Fibroblast of the aortic adventitia (primary cell): Measurements from ENCODE around the gene MBD5. TPM values are rescaled to one million over a fixed set of nuclear protein-coding genes. Genes with fewer than 3 reads are reported as not detected.

Source experiments
- DNase-seq: peaks from one replicate; pipeline ENCODE4 v3.0.0-alpha.2; 2010; ENCODE audit warnings: low read depth
- H3K4me3 ChIP-seq: 2 replicates; pipeline ENCODE4 v1.5.1; 2011; ENCODE audit warnings: low read depth, mild to moderate bottlenecking, control low read depth, low read length, moderate library complexity
- total RNA-seq: library from RNA; depleted of rRNA; stranded (reverse); fragments of >200 nt; gene quantifications from 2 replicates; pipeline ENCODE4 v1.2.3, GENCODE V29; 2012; ENCODE audit warnings: low replicate concordance
- TF ChIP-seq, protein P1 (sequence below): IDR thresholded peaks from 2 replicates; pipeline ENCODE4 v1.5.1; 2011; ENCODE audit warnings: mild to moderate bottlenecking, low read length, control low read depth, inconsistent platforms; ENCODE audit not compliant: insufficient read depth

The MBD5 gene
- total RNA-seq, 1 donor = 41.4 TPM

DNA sequence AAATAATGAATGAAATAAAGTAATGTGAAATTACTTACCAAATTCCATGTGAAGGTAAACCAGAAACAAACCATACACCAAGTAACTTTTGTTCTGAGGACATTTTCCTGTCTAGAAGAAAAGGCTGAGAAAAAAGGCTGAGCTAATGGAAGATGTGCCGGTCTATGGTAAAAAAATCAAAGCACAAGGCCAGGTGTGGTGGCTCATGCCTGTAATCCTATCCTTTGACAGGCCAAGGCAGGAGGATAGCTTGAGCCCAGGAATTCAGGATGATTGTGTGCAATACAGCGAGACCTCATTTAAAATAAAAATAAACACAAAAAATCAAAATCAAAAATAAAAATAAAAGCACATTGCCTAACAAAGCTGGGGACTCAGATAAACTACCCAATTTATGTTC, 7.0 kb upstream of the MBD5 start:
- no peak overlapping the region for H3K4me3 ChIP-seq
- DNase-seq = no peak
- TF ChIP-seq, protein P1, sequence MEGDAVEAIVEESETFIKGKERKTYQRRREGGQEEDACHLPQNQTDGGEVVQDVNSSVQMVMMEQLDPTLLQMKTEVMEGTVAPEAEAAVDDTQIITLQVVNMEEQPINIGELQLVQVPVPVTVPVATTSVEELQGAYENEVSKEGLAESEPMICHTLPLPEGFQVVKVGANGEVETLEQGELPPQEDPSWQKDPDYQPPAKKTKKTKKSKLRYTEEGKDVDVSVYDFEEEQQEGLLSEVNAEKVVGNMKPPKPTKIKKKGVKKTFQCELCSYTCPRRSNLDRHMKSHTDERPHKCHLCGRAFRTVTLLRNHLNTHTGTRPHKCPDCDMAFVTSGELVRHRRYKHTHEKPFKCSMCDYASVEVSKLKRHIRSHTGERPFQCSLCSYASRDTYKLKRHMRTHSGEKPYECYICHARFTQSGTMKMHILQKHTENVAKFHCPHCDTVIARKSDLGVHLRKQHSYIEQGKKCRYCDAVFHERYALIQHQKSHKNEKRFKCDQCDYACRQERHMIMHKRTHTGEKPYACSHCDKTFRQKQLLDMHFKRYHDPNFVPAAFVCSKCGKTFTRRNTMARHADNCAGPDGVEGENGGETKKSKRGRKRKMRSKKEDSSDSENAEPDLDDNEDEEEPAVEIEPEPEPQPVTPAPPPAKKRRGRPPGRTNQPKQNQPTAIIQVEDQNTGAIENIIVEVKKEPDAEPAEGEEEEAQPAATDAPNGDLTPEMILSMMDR = no peak

- TF ChIP-seq, protein P1 = no peak
- no peak overlapping the region for H3K4me3 ChIP-seq
- no peak for DNase-seq
These were observed 6.3 kb upstream of the MBD5 start for GRCh38 chr2:148014616-148015015.

DNA sequence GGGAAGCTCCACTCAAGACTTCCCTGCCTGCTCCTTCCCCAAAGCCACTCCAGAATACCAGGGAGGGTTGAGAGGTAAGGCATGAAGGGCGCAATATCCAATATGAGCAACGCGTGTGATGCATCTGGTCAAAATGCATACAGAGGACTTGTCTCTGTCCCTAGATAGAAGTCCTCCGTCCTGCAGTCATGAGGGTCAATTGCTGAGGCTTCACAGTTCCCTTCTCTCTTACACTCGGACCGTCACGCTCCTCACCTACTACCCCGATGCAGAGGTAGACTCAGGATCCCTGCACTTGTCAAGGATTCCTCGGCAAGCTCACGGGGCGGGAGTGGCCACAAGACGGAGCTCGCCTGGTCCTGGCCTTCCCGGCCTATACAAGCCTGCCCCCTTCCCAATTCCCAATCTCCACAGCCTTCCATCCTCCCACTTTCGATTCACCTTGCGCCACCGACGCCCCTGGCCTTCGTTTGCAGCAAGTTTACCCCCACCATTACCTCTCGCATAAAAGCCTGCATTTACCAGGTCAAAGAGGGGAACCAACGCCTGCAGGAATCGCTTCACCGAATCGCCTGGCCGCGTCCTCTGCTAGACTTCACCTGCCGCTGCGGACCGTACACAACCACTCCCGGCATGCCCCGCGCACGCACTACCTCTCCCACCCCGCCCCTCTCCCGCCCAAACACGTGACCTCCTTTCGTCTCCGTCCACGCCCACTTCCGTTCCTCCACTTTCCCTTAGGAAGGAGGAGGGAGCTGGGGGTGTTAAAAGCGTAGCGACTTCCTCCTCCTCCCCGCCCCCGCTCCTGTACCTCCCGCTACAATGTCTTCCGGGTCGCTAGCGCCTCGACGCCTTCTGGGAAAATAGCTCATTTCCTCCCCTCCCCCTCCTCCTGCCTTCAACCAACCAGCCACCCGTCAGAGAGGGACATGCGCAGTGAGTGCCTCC, 506 bp upstream of the MBD5 start, which contains the start of gene ORC4:
TSS of gene ORC4 (minus strand) at position 627 of the 948 bp plus-strand sequence. CDS start 44,779 bp downstream, outside the sequence.
- peak within 1 kb of the TSS; percentile 89 for H3K4me3 ChIP-seq
- TF ChIP-seq, protein P1 = peak; percentile 53
- DNase-seq = peak; percentile 99

- H3K4me3 ChIP-seq = peak overlapping the region; percentile 89
- TF ChIP-seq, protein P1 = no peak
- DNase-seq = peak; percentile 9
These were observed 995 bp downstream of the MBD5 start for GRCh38 chr2:148021886-148022285.

DNA sequence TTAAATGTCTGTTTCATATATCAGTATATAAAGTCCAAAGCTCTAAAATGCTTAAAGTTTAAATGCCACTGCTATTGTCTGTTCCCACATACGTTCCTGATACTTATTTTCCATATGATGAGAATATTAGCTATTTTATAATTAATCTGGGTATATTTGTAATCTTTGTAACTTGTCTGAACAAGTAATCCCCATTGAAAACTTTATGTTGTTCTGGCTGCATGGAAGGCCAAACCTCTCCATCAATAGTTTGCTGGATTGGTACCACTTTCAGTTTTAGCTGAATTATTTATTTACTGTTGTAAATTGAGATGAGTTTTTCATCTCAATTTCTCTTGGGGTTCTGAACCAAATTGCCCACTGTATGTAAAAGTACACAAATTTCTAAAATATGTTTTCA, 1.5 kb downstream of the MBD5 start:
- peak overlapping the region; percentile 89 for H3K4me3 ChIP-seq
- DNase-seq = peak; percentile 19
- TF ChIP-seq, protein P1 = no peak

DNA sequence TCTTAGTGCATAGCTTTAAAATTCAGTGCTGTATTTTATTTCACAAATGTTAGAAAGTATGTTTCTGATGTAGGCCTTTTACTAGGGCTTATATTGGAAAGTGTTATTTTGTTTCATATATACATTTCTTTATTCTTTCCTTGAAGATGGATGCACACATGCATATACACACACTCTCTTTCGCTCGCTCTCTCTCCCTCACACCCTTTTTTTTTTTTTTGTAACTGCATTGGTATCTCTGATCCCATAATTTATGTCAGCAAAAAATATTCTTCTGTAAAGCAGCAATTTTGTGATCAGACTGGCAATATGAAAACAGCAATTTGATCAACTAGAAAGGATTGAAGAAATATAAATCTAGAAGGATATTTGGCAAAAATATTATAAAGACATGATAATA, 2.0 kb downstream of the MBD5 start:
- H3K4me3 ChIP-seq = peak overlapping the region; percentile 89
- no peak for DNase-seq
- TF ChIP-seq, protein P1 = no peak

- DNase-seq = no peak
- TF ChIP-seq, protein P1 = no peak
- H3K4me3 ChIP-seq = peak overlapping the region; percentile 41
These were observed 3.0 kb downstream of the MBD5 start for GRCh38 chr2:148023861-148024260.
